Panc1 (cell line): ENCODE results near the gene MAIP1. TPM values are rescaled to one million over a fixed set of nuclear protein-coding genes. Genes with fewer than 3 reads are reported as not detected.

Experiments used
- ATAC-seq: fragments of 200-7000 bp; cut with Tn5 transposase; 2 replicates; pipeline ENCODE4 v1.9.1; 2020; ENCODE audit warnings: mild to moderate bottlenecking, moderate library complexity
- BruUV-seq: library from RNA; stranded (reverse); fragments of 400-500 nt; replicated peaks from 2 replicates; lab custom pipeline; 2021; lab: Mats Ljungman, UMichigan
- CTCF ChIA-PET: fragments of 300-600 bp; sonication (Branson Sonifier 250); formaldehyde crosslinking; loops from one replicate; lab custom pipeline; 2022; ENCODE audit warnings: antibody characterized with exemption; lab: Charles Lee
- POLR2A ChIA-PET: fragments of 300-600 bp; sonication (Branson Sonifier 250); formaldehyde crosslinking; loops from one replicate; lab custom pipeline; 2022; ENCODE audit warnings: antibody characterized with exemption; lab: Charles Lee
- DNase-seq: peaks from one replicate; pipeline ENCODE4 v3.0.0-alpha.2; 2010; ENCODE audit warnings: low read depth, low spot score
- H3K27ac ChIP-seq: 2 replicates; pipeline ENCODE4 v1.5.1; 2011; ENCODE audit warnings: mild to moderate bottlenecking, low read length, inconsistent platforms
- H3K27me3 ChIP-seq: fragments of 200-500 bp; sonication (Bioruptor generic); 2 replicates; pipeline ENCODE4 v1.6.0; 2014; ENCODE audit warnings: low read length, inconsistent platforms; ENCODE audit not compliant: control insufficient read depth, insufficient read depth
- H3K36me3 ChIP-seq: fragments of 200-500 bp; sonication (Bioruptor generic); 2 replicates; pipeline ENCODE4 v1.5.1; 2014; ENCODE audit warnings: inconsistent platforms, mild to moderate bottlenecking, low read length, moderate library complexity; ENCODE audit not compliant: control insufficient read depth, insufficient read depth
- H3K4me1 ChIP-seq: 2 replicates; pipeline ENCODE4 v1.5.1; 2011; ENCODE audit warnings: inconsistent platforms, mild to moderate bottlenecking, low read length, moderate library complexity; ENCODE audit not compliant: control insufficient read depth, insufficient read depth
- H3K4me3 ChIP-seq, 2 experiments: 2 replicates each; pipeline ENCODE4 v1.5.1; 2011 to 2012; ENCODE audit warnings: low read depth in 2 of 2, low read length in 2 of 2, mild to moderate bottlenecking in 2 of 2, inconsistent platforms in 1 of 2, moderate library complexity in 1 of 2
- H3K9me3 ChIP-seq: fragments of 200-500 bp; sonication (Bioruptor generic); 2 replicates; pipeline ENCODE4 v1.5.1; 2014; ENCODE audit warnings: low read depth, mild to moderate bottlenecking, inconsistent platforms, low read length, moderate library complexity; ENCODE audit not compliant: control insufficient read depth, insufficient read depth
- POLR2AphosphoS5 ChIP-seq: IDR thresholded peaks from 2 replicates; pipeline ENCODE4 v1.6.1; 2012; ENCODE audit warnings: mild to moderate bottlenecking, low read depth, low read length, moderate library complexity
- SIN3A ChIP-seq: IDR thresholded peaks from 2 replicates; pipeline ENCODE4 v1.6.1; 2012; ENCODE audit warnings: low read depth, mild to moderate bottlenecking, low read length, moderate library complexity, borderline replicate concordance; ENCODE audit not compliant: insufficient read depth
- TCF7L2 ChIP-seq: IDR thresholded peaks from 2 replicates; pipeline ENCODE4 v1.6.1; 2011; ENCODE audit warnings: mild to moderate bottlenecking, low read depth, low read length, inconsistent platforms
- in situ Hi-C: cut with HindIII; loops from 2 replicates; pipeline ENCODE4 v1.10.0; 2016; ENCODE audit warnings: low sequenced_read_pairs, low pct_unique_long_range_greater_than_20kb
- intact Hi-C: fragments of 100-400 bp; cut with micrococcal nuclease; formaldehyde crosslinking; loops from one replicate; pipeline ENCODE4 v1.10.0; 2022; ENCODE audit not compliant: unreplicated experiment
- total RNA-seq: library from RNA; stranded (reverse); gene quantifications from one replicate; pipeline ENCODE4 v1.2.1, GENCODE V29; 2021; ENCODE audit not compliant: unreplicated experiment
- TF ChIP-seq, protein P1 (sequence below): fragments of 450-650 bp; IDR thresholded peaks from 2 replicates; pipeline ENCODE4 v1.5.1; 2017; ENCODE audit warnings: mild to moderate bottlenecking
- TF ChIP-seq, protein P2 (sequence below), 2 experiments: IDR thresholded peaks; 2 replicates each; pipeline ENCODE4 v1.6.1; 2011 to 2012; ENCODE audit warnings: low read depth in 2 of 2, control low read depth in 1 of 2, low read length in 1 of 2, mild to moderate bottlenecking in 1 of 2, moderate library complexity in 1 of 2; ENCODE audit not compliant: insufficient read depth in 1 of 2

MAIP1 gene
- total RNA-seq, 1 experiment from 2014 or later: 20.9 TPM

DNA sequence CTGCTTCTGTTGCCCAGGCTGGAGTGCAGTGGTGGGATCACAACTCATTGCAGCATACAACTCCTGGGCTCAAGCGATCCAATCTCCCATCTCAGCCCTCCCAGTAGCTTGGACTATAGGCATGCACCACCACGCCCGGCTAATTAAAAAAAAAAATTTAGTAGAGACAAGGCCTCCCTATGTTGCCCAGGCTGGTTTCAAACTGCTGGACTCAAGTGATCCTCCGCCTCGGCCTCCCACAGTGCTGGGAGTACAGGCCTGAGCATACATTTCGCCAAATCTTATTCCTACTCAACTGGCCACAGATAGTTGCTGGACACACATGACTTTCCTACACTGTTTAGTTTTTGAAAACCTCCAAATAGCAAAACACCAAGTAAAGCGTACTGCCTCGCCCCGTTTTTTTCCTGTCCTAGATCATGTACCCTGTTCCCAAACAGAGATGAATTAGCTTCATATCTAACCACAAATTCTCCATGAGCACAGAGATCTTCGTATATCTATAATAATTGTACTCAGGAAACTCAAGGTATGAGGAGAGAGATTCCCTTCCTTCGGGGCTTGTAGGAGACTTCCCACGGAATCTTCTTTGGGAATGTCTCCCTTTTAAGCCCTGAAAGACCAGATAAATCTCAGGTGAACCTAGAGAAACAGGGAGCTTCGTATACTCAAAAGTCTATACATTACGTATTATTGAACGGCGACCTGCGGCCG lies 44.9 kb upstream of the MAIP1 start:
- DNase-seq: no peak
- in situ Hi-C loops (no loop called here), intact Hi-C loops (no loop called here)
- BruUV-seq: TSS peak; percentile 89
- ATAC-seq: peak; percentile 13
- no peaks in the 10 kb centered on the region for H3K9me3 ChIP-seq
- peak overlapping the region; percentile 100 for H3K27ac ChIP-seq
- CTCF ChIA-PET: no interaction called here
- H3K4me1 ChIP-seq: peaks cover 19% of the 10 kb centered on the region
- no peaks in the 10 kb centered on the region for H3K27me3 ChIP-seq
- peak overlapping the region; percentile 71 to 91 for H3K4me3 ChIP-seq
- H3K36me3 ChIP-seq: peaks cover 5% of the 10 kb centered on the region
- POLR2A ChIA-PET: interaction anchor here (0.5 kb wide), 1 partner anchor 42 kb away, joined by 3 read pairs; no protein-coding TSS in a partner anchor
- no peak; the same call in 1 of the 2 replicates for TF ChIP-seq POLR2AphosphoS5
- TF ChIP-seq SIN3A: no peak
- TF ChIP-seq, protein P1, sequence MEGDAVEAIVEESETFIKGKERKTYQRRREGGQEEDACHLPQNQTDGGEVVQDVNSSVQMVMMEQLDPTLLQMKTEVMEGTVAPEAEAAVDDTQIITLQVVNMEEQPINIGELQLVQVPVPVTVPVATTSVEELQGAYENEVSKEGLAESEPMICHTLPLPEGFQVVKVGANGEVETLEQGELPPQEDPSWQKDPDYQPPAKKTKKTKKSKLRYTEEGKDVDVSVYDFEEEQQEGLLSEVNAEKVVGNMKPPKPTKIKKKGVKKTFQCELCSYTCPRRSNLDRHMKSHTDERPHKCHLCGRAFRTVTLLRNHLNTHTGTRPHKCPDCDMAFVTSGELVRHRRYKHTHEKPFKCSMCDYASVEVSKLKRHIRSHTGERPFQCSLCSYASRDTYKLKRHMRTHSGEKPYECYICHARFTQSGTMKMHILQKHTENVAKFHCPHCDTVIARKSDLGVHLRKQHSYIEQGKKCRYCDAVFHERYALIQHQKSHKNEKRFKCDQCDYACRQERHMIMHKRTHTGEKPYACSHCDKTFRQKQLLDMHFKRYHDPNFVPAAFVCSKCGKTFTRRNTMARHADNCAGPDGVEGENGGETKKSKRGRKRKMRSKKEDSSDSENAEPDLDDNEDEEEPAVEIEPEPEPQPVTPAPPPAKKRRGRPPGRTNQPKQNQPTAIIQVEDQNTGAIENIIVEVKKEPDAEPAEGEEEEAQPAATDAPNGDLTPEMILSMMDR: no peak
- TF ChIP-seq, protein P2, sequence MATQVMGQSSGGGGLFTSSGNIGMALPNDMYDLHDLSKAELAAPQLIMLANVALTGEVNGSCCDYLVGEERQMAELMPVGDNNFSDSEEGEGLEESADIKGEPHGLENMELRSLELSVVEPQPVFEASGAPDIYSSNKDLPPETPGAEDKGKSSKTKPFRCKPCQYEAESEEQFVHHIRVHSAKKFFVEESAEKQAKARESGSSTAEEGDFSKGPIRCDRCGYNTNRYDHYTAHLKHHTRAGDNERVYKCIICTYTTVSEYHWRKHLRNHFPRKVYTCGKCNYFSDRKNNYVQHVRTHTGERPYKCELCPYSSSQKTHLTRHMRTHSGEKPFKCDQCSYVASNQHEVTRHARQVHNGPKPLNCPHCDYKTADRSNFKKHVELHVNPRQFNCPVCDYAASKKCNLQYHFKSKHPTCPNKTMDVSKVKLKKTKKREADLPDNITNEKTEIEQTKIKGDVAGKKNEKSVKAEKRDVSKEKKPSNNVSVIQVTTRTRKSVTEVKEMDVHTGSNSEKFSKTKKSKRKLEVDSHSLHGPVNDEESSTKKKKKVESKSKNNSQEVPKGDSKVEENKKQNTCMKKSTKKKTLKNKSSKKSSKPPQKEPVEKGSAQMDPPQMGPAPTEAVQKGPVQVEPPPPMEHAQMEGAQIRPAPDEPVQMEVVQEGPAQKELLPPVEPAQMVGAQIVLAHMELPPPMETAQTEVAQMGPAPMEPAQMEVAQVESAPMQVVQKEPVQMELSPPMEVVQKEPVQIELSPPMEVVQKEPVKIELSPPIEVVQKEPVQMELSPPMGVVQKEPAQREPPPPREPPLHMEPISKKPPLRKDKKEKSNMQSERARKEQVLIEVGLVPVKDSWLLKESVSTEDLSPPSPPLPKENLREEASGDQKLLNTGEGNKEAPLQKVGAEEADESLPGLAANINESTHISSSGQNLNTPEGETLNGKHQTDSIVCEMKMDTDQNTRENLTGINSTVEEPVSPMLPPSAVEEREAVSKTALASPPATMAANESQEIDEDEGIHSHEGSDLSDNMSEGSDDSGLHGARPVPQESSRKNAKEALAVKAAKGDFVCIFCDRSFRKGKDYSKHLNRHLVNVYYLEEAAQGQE (IDR thresholded peaks at IDR 0.05; ENCODE audit: insufficient read depth in 1 of 2, low read depth in 2 of 2, low read length in 1 of 2): no peak
- TF ChIP-seq TCF7L2: no peak

DNA sequence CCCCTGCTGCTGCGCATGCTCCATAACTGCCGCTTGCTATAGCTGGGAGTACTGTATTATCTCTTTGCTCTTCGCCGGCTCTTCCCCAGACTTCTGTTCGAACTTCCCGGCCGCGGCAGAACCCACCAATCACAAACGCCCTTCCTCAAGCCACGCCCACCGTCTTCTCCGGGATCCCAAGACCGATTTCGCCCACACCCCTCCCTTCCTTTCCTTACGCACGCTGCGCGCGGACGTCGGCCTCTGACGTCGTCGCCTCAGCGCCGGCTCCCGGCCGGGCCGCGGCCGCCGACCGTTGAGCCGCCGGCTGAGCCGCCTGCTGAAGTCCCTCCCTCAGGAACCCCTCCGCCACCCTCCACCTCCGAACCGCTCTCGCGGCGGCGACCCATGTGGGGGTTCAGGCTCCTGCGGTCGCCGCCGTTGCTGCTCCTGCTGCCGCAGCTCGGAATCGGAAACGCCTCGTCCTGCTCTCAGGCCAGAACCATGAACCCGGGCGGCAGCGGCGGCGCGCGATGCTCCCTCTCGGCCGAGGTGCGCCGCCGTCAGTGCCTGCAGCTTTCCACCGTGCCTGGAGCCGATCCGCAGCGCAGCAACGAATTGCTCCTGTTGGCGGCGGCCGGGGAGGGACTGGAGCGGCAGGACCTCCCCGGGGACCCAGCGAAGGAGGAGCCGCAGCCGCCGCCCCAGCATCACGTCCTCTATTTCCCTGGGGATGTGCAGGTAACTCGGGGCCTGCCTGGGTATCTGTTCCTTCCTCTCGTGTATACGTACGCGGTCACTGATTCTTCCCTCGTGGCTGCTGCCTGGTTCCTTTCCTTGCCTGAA lies 44.1 kb upstream of the MAIP1 start, which contains the start of gene C2orf69:
C2orf69 (plus strand) TSS at position 242 of the 825 bp plus-strand sequence; CDS start at position 388, 146 bp downstream.
- CTCF ChIA-PET: no interaction called here
- intact Hi-C loops: no loop called here
- peak within 1 kb of the TSS; percentile 91 for H3K4me3 ChIP-seq
- H3K36me3 ChIP-seq: peaks cover 5% of the 10 kb centered on the region
- H3K27ac ChIP-seq: peak within 1 kb of the TSS; percentile 100
- in situ Hi-C loops: no loop called here
- peaks cover 19% of the 10 kb centered on the region for H3K4me1 ChIP-seq
- H3K27me3 ChIP-seq: no peaks in the 10 kb centered on the region
- peak; percentile 87 for TF ChIP-seq TCF7L2
- peak; percentile 98 for TF ChIP-seq SIN3A
- TF ChIP-seq, protein P2 (IDR thresholded peaks at IDR 0.05; ENCODE audit: insufficient read depth in 1 of 2, low read depth in 2 of 2, low read length in 1 of 2): no peak
- peak; percentile 86 for TF ChIP-seq POLR2AphosphoS5
- TF ChIP-seq, protein P1: no peak
- POLR2A ChIA-PET: interaction anchor here (0.5 to 0.7 kb wide), 2 partner anchors 43 to 538 kb away, joined by 3 read pairs; no protein-coding TSS in a partner anchor
- DNase-seq (peak; percentile 96), ATAC-seq (peak; percentile 96)
- H3K9me3 ChIP-seq: peaks cover 4% of the 10 kb centered on the region; the same call in 1 of the 2 replicates
- no TSS peak for BruUV-seq
